ENCODE data around the gene HS1BP3.

HS1BP3 gene

GRCh38 chr2:20629581-20630171 is 21.2 kb downstream of the HS1BP3 start:
- no peak for DNase-seq (ENCODE audit: low spot score)

GRCh38 chr2:20629181-20629580 is 21.7 kb downstream of the HS1BP3 start:
- no peak for DNase-seq (ENCODE audit: low spot score)

GRCh38 chr2:20627712-20628380 is 23.1 kb downstream of the HS1BP3 start:
- no peak for DNase-seq (ENCODE audit: low spot score)

- peak; percentile 95 for DNase-seq (ENCODE audit: low spot score)
Measured at GRCh38 chr2:20626698-20627513, 24.0 kb downstream of the HS1BP3 start.

GRCh38 chr2:20626392-20626697 is 24.6 kb downstream of the HS1BP3 start:
- no peak for DNase-seq (ENCODE audit: low spot score)

GRCh38 chr2:20625491-20626391 is 25.2 kb downstream of the HS1BP3 start:
- DNase-seq (ENCODE audit: low spot score), result peak; percentile 95

- DNase-seq (ENCODE audit: low spot score), result no peak
Measured at GRCh38 chr2:20624884-20625485, 25.9 kb downstream of the HS1BP3 start.

GRCh38 chr2:20624156-20624883 is 26.6 kb downstream of the HS1BP3 start:
- no peak for DNase-seq (ENCODE audit: low spot score)

GRCh38 chr2:20623741-20624155 is 27.1 kb downstream of the HS1BP3 start:
- DNase-seq (ENCODE audit: low spot score), result no peak

GRCh38 chr2:20623241-20623640 is 27.7 kb downstream of the HS1BP3 start:
- no peak for DNase-seq (ENCODE audit: low spot score)

- no peak for DNase-seq (ENCODE audit: low spot score)
Measured at GRCh38 chr2:20622731-20623130, 28.2 kb downstream of the HS1BP3 start.

- DNase-seq (ENCODE audit: low spot score), result no peak
Measured at GRCh38 chr2:20622296-20622686, 28.6 kb downstream of the HS1BP3 start.

- no peak for DNase-seq (ENCODE audit: low spot score)
Measured at GRCh38 chr2:20621366-20622295, 29.3 kb downstream of the HS1BP3 start.

GRCh38 chr2:20620696-20621365 is 30.1 kb downstream of the HS1BP3 start:
- DNase-seq (ENCODE audit: low spot score), result no peak

GRCh38 chr2:20620271-20620681 is 30.6 kb downstream of the HS1BP3 start:
- no peak for DNase-seq (ENCODE audit: low spot score)

GRCh38 chr2:20619624-20620024 is 31.3 kb downstream of the HS1BP3 start:
- peak; percentile 62 for DNase-seq (ENCODE audit: low spot score)

GRCh38 chr2:20618886-20619521 is 31.9 kb downstream of the HS1BP3 start:
- no peak for DNase-seq (ENCODE audit: low spot score)

GRCh38 chr2:20618468-20618885 is 32.4 kb downstream of the HS1BP3 start:
- no peak for DNase-seq (ENCODE audit: low spot score)

Measured in kidney tubule cell (primary cell).